Panc1 (cell line): ENCODE results near the gene MRPL39. TPM values are rescaled to one million over a fixed set of nuclear protein-coding genes. Genes with fewer than 3 reads are reported as not detected.
"Not testable (repeated sequence)": the region's sequence is repeated elsewhere in the genome, so short reads cannot be mapped to it uniquely, and the experiment has no call there.

ENCODE experiments used
- ATAC-seq: fragments of 200-7000 bp; cut with Tn5 transposase; 2 replicates; pipeline ENCODE4 v1.9.1; 2020; ENCODE audit warnings: mild to moderate bottlenecking, moderate library complexity
- BruUV-seq: library from RNA; stranded (reverse); fragments of 400-500 nt; replicated peaks from 2 replicates; lab custom pipeline; 2021; lab: Mats Ljungman, UMichigan
- CTCF ChIA-PET: fragments of 300-600 bp; sonication (Branson Sonifier 250); formaldehyde crosslinking; loops from one replicate; lab custom pipeline; 2022; ENCODE audit warnings: antibody characterized with exemption; lab: Charles Lee
- POLR2A ChIA-PET: fragments of 300-600 bp; sonication (Branson Sonifier 250); formaldehyde crosslinking; loops from one replicate; lab custom pipeline; 2022; ENCODE audit warnings: antibody characterized with exemption; lab: Charles Lee
- DNase-seq: peaks from one replicate; pipeline ENCODE4 v3.0.0-alpha.2; 2010; ENCODE audit warnings: low read depth, low spot score
- H3K27ac ChIP-seq: 2 replicates; pipeline ENCODE4 v1.5.1; 2011; ENCODE audit warnings: mild to moderate bottlenecking, low read length, inconsistent platforms
- H3K27me3 ChIP-seq: fragments of 200-500 bp; sonication (Bioruptor generic); 2 replicates; pipeline ENCODE4 v1.6.0; 2014; ENCODE audit warnings: low read length, inconsistent platforms; ENCODE audit not compliant: control insufficient read depth, insufficient read depth
- H3K36me3 ChIP-seq: fragments of 200-500 bp; sonication (Bioruptor generic); 2 replicates; pipeline ENCODE4 v1.5.1; 2014; ENCODE audit warnings: inconsistent platforms, mild to moderate bottlenecking, low read length, moderate library complexity; ENCODE audit not compliant: control insufficient read depth, insufficient read depth
- H3K4me1 ChIP-seq: 2 replicates; pipeline ENCODE4 v1.5.1; 2011; ENCODE audit warnings: inconsistent platforms, mild to moderate bottlenecking, low read length, moderate library complexity; ENCODE audit not compliant: control insufficient read depth, insufficient read depth
- H3K4me3 ChIP-seq, 2 experiments: 2 replicates each; pipeline ENCODE4 v1.5.1; 2011 to 2012; ENCODE audit warnings: low read depth in 2 of 2, low read length in 2 of 2, mild to moderate bottlenecking in 2 of 2, inconsistent platforms in 1 of 2, moderate library complexity in 1 of 2
- H3K9me3 ChIP-seq: fragments of 200-500 bp; sonication (Bioruptor generic); 2 replicates; pipeline ENCODE4 v1.5.1; 2014; ENCODE audit warnings: low read depth, mild to moderate bottlenecking, inconsistent platforms, low read length, moderate library complexity; ENCODE audit not compliant: control insufficient read depth, insufficient read depth
- CTCF ChIP-seq: fragments of 450-650 bp; IDR thresholded peaks from 2 replicates; pipeline ENCODE4 v1.5.1; 2017; ENCODE audit warnings: mild to moderate bottlenecking
- POLR2AphosphoS5 ChIP-seq: IDR thresholded peaks from 2 replicates; pipeline ENCODE4 v1.6.1; 2012; ENCODE audit warnings: mild to moderate bottlenecking, low read depth, low read length, moderate library complexity
- SIN3A ChIP-seq: IDR thresholded peaks from 2 replicates; pipeline ENCODE4 v1.6.1; 2012; ENCODE audit warnings: low read depth, mild to moderate bottlenecking, low read length, moderate library complexity, borderline replicate concordance; ENCODE audit not compliant: insufficient read depth
- TCF7L2 ChIP-seq: IDR thresholded peaks from 2 replicates; pipeline ENCODE4 v1.6.1; 2011; ENCODE audit warnings: mild to moderate bottlenecking, low read depth, low read length, inconsistent platforms
- in situ Hi-C: cut with HindIII; loops from 2 replicates; pipeline ENCODE4 v1.10.0; 2016; ENCODE audit warnings: low sequenced_read_pairs, low pct_unique_long_range_greater_than_20kb
- intact Hi-C: fragments of 100-400 bp; cut with micrococcal nuclease; formaldehyde crosslinking; loops from one replicate; pipeline ENCODE4 v1.10.0; 2022; ENCODE audit not compliant: unreplicated experiment
- total RNA-seq: library from RNA; stranded (reverse); gene quantifications from one replicate; pipeline ENCODE4 v1.2.1, GENCODE V29; 2021; ENCODE audit not compliant: unreplicated experiment
- TF ChIP-seq, protein P1 (sequence below), 2 experiments: IDR thresholded peaks; 2 replicates each; pipeline ENCODE4 v1.6.1; 2011 to 2012; ENCODE audit warnings: low read depth in 2 of 2, control low read depth in 1 of 2, low read length in 1 of 2, mild to moderate bottlenecking in 1 of 2, moderate library complexity in 1 of 2; ENCODE audit not compliant: insufficient read depth in 1 of 2

Gene MRPL39
- total RNA-seq, 1 experiment from 2014 or later = 24.7 TPM

GRCh38 chr21:25626757-25627156 is 19.5 kb upstream of the MRPL39 start:
- BruUV-seq = no TSS peak
- intact Hi-C loops = no loop called here
- H3K27me3 ChIP-seq = no peaks in the 10 kb centered on the region
- ChIA-PET POLR2A (interaction anchor here (0.6 kb wide), 1 partner anchor 54 kb away, joined by 3 read pairs; no protein-coding TSS in a partner anchor), CTCF (interaction anchor here (0.6 kb wide), 1 partner anchor 81 kb away, joined by 5 read pairs; no protein-coding TSS in a partner anchor)
- in situ Hi-C loops = no loop called here
- ATAC-seq (no peak), DNase-seq (no peak)
- H3K4me3 ChIP-seq = no peak overlapping the region
- H3K27ac ChIP-seq = no peak overlapping the region
- H3K36me3 ChIP-seq = no peaks in the 10 kb centered on the region
- H3K4me1 ChIP-seq = no peaks in the 10 kb centered on the region
- no peaks in the 10 kb centered on the region for H3K9me3 ChIP-seq
- TF ChIP-seq CTCF = no peak
- TF ChIP-seq TCF7L2 = no peak
- TF ChIP-seq SIN3A = no peak
- TF ChIP-seq, protein P1, sequence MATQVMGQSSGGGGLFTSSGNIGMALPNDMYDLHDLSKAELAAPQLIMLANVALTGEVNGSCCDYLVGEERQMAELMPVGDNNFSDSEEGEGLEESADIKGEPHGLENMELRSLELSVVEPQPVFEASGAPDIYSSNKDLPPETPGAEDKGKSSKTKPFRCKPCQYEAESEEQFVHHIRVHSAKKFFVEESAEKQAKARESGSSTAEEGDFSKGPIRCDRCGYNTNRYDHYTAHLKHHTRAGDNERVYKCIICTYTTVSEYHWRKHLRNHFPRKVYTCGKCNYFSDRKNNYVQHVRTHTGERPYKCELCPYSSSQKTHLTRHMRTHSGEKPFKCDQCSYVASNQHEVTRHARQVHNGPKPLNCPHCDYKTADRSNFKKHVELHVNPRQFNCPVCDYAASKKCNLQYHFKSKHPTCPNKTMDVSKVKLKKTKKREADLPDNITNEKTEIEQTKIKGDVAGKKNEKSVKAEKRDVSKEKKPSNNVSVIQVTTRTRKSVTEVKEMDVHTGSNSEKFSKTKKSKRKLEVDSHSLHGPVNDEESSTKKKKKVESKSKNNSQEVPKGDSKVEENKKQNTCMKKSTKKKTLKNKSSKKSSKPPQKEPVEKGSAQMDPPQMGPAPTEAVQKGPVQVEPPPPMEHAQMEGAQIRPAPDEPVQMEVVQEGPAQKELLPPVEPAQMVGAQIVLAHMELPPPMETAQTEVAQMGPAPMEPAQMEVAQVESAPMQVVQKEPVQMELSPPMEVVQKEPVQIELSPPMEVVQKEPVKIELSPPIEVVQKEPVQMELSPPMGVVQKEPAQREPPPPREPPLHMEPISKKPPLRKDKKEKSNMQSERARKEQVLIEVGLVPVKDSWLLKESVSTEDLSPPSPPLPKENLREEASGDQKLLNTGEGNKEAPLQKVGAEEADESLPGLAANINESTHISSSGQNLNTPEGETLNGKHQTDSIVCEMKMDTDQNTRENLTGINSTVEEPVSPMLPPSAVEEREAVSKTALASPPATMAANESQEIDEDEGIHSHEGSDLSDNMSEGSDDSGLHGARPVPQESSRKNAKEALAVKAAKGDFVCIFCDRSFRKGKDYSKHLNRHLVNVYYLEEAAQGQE (IDR thresholded peaks at IDR 0.05; ENCODE audit: insufficient read depth in 1 of 2, low read depth in 2 of 2, low read length in 1 of 2) = no peak

DNA sequence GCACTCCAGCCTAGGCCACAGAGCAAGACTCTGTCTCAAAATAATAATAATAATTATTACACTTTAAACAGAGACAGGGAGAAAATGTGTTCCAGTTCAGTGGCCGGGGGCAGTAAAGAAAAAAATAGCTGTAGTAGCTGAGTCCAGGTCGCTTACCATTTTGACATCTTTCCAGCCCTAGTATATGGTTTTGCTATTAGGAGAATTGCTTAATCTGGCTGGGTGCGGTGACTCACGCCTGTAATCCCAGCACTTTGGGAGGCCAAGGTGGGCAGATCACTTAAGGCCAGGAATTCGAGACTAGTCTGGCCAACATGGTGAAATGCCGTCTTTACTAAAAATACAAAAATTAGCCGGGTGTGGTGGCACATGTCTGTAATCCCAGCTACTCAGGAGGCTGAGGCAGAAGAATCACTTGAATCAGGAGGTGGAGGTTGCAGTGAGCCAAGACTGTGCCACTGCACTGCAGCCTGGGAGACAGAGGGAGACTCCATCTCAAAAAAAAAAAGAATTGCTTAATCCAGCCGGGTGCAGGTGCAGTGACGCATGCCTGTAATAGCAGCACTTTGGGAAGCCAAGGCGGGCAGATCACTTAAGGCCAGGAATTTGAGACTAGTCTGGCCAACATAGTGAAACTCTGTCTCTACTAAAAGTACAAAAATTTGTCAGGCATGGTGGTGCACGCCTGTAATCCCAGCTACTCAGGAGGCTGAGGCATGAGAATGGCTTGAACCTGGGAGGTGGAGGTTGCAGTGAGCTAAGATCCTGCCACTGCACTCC is 18.7 kb upstream of the MRPL39 start:
- DNase-seq, H3K27me3 ChIP-seq, H3K36me3 ChIP-seq, H3K9me3 ChIP-seq, intact Hi-C loops, ATAC-seq, BruUV-seq, H3K4me1 ChIP-seq, H3K4me3 ChIP-seq, H3K27ac ChIP-seq, in situ Hi-C loops: not testable (repeated sequence)
- POLR2A ChIA-PET = interaction anchor here (0.6 kb wide), 1 partner anchor 55 kb away, joined by 3 read pairs; no protein-coding TSS in a partner anchor
- CTCF ChIA-PET = interaction anchor here (0.6 kb wide), 1 partner anchor 82 kb away, joined by 5 read pairs; no protein-coding TSS in a partner anchor

DNA sequence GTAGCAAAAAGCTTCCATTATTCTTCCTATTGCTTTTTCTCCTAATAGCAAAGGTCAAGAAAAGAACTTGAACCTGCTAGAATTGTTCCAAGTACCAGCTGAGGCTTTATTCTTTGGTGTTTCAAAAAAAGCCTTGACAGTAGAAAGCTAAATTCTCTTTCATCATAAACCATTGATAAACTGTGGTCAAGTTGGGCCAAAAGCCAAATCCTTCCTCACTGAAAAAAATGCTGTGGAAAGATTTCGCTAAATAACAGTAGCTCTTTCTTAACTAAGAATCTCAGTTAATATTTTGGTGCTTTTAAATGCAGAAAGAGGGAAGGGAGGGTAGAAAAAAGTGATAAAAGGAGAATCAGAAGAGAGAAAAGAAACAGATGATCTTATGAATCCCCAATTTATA is 17.8 kb upstream of the MRPL39 start:
- Histone ChIP-seq H3K4me1 (no peaks in the 10 kb centered on the region), H3K27me3 (no peaks in the 10 kb centered on the region), H3K36me3 (no peaks in the 10 kb centered on the region), H3K27ac (no peak overlapping the region), H3K4me3 (no peak overlapping the region), H3K9me3 (no peaks in the 10 kb centered on the region)
- DNase-seq (no peak), ATAC-seq (no peak)
- ChIA-PET CTCF (no interaction called here), POLR2A (no interaction called here)
- intact Hi-C loops (no loop called here), in situ Hi-C loops (no loop called here)
- no TSS peak for BruUV-seq
- TF ChIP-seq TCF7L2 = no peak
- TF ChIP-seq, protein P1 (IDR thresholded peaks at IDR 0.05; ENCODE audit: insufficient read depth in 1 of 2, low read depth in 2 of 2, low read length in 1 of 2) = no peak
- no peak for TF ChIP-seq CTCF
- no peak for TF ChIP-seq POLR2AphosphoS5
- TF ChIP-seq SIN3A = no peak
